ENCODE results near the gene LMF2.

LMF2 gene

GRCh38 chr22:50553310-50553709, 45.8 kb upstream of the LMF2 start (continued):
- TF ChIP-seq FEZF1 (tag by site-specific recombination; IDR thresholded peaks at IDR 0.05), result no peak
- no peak for TF ChIP-seq ZNF645 (tag by site-specific recombination; IDR thresholded peaks at IDR 0.05)

GRCh38 chr22:50551160-50551752, 43.8 kb upstream of the LMF2 start:
- Histone ChIP-seq H3K36me3 (ENCODE audit: control insufficient read depth in 2 of 2, insufficient read depth in 1 of 2, low read length in 2 of 2) (no peaks in the 10 kb centered on the region), H3K4me1 (ENCODE audit: control insufficient read depth, insufficient read depth, low read length) (no peaks in the 10 kb centered on the region), H3K9me3 (ENCODE audit: control insufficient read depth, insufficient read depth, low read depth, low read length) (no peaks in the 10 kb centered on the region), H3K27ac (ENCODE audit: extremely low read depth, low read depth, low read length) (no peak overlapping the region), H3K4me3 (ENCODE audit: low read depth, low read length) (no peak overlapping the region)
- CTCF ChIA-PET, result interaction anchor here (0.7 to 2.9 kb wide), 2 partner anchors 12 to 69 kb away, joined by 3 to 21 read pairs; partner anchors contain the start of gene SYCE3
- POLR2A ChIA-PET, result interaction anchor here (0.6 to 2.4 kb wide), 3 partner anchors 25 to 681 kb away, joined by 3 to 14 read pairs (median 3); partner anchors contain the start of gene SCO2
- TF ChIP-seq ZIC2 (tag by site-specific recombination; IDR thresholded peaks at IDR 0.05) (peak; percentile 85), ZNF302 (tag by site-specific recombination; IDR thresholded peaks at IDR 0.05; ENCODE audit: low read depth) (no peak), TCF7L2 (IDR thresholded peaks at IDR 0.05; ENCODE audit: borderline replicate concordance, low read depth, low read length) (no peak)

GRCh38 chr22:50550395-50550794, 42.9 kb upstream of the LMF2 start:
- Histone ChIP-seq H3K9me3 (ENCODE audit: control insufficient read depth, insufficient read depth, low read depth, low read length) (no peaks in the 10 kb centered on the region), H3K4me1 (ENCODE audit: control insufficient read depth, insufficient read depth, low read length) (no peaks in the 10 kb centered on the region), H3K4me3 (ENCODE audit: low read depth, low read length) (no peak overlapping the region), H3K36me3 (ENCODE audit: control insufficient read depth in 2 of 2, insufficient read depth in 1 of 2, low read length in 2 of 2) (no peaks in the 10 kb centered on the region), H3K27ac (ENCODE audit: extremely low read depth, low read depth, low read length) (no peak overlapping the region)
- CTCF ChIA-PET, result interaction anchor here (2.9 kb wide), 1 partner anchor 13 kb away, joined by 21 read pairs; the partner anchor contains the start of gene SYCE3
- TF ChIP-seq ZNF529 (tag by site-specific recombination; IDR thresholded peaks at IDR 0.05; ENCODE audit: insufficient replicate concordance), result no peak
- no peak for TF ChIP-seq FEZF1 (tag by site-specific recombination; IDR thresholded peaks at IDR 0.05)
- no peak for TF ChIP-seq ZNF76 (tag by site-specific recombination; IDR thresholded peaks at IDR 0.05; ENCODE audit: borderline replicate concordance, low read depth)
- no peak for TF ChIP-seq BCL11A (tag by site-specific recombination; IDR thresholded peaks at IDR 0.05; ENCODE audit: low read depth)
- TF ChIP-seq ZIC2 (tag by site-specific recombination; IDR thresholded peaks at IDR 0.05), result no peak
- no peak for TF ChIP-seq ZNF791 (tag by site-specific recombination; IDR thresholded peaks at IDR 0.05)
- POLR2A ChIA-PET, result interaction anchor here (0.6 to 2.4 kb wide), 4 partner anchors 11 to 680 kb away, joined by 3 to 14 read pairs (median 3); partner anchors contain the start of gene SCO2

GRCh38 chr22:50548921-50549790, 41.7 kb upstream of the LMF2 start:
- H3K4me1 ChIP-seq (ENCODE audit: control insufficient read depth, insufficient read depth, low read length), result no peaks in the 10 kb centered on the region
- ChIA-PET CTCF (no interaction called here), POLR2A (interaction anchor here (2.4 kb wide), 1 partner anchor 23 kb away, joined by 14 read pairs; the partner anchor contains the start of gene SCO2)
- H3K4me3 ChIP-seq (ENCODE audit: low read depth, low read length), result no peak overlapping the region
- no peaks in the 10 kb centered on the region for H3K9me3 ChIP-seq (ENCODE audit: control insufficient read depth, insufficient read depth, low read depth, low read length)
- H3K27ac ChIP-seq (ENCODE audit: extremely low read depth, low read depth, low read length), result no peak overlapping the region
- no peaks in the 10 kb centered on the region for H3K36me3 ChIP-seq (ENCODE audit: control insufficient read depth in 2 of 2, insufficient read depth in 1 of 2, low read length in 2 of 2)
- TF ChIP-seq ZNF521 (tag by site-specific recombination; IDR thresholded peaks at IDR 0.05) (no peak), MYNN (tag by site-specific recombination; IDR thresholded peaks at IDR 0.05; ENCODE audit: borderline replicate concordance) (no peak), ZBTB10 (tag by site-specific recombination; IDR thresholded peaks at IDR 0.05) (no peak), ZNF692 (tag by site-specific recombination; IDR thresholded peaks at IDR 0.05) (no peak), PBX3 (CRISPR knock-in tag; IDR thresholded peaks at IDR 0.05) (no peak), GLI2 (tag by site-specific recombination; IDR thresholded peaks at IDR 0.05; ENCODE audit: borderline replicate concordance, low read depth) (no peak), ZNF140 (tag by site-specific recombination; IDR thresholded peaks at IDR 0.05) (no peak), ZNF266 (tag by site-specific recombination; IDR thresholded peaks at IDR 0.05; ENCODE audit: low read depth) (no peak), ZNF311 (tag by site-specific recombination; IDR thresholded peaks at IDR 0.05; ENCODE audit: borderline replicate concordance) (no peak)
